Adipose tissue (tissue), 3 donors: ENCODE results near the gene SSR3. TPM values are rescaled to one million over a fixed set of nuclear protein-coding genes. Genes with fewer than 3 reads are reported as not detected.
"Not testable (repeated sequence)": the region's sequence is repeated elsewhere in the genome, so short reads cannot be mapped to it uniquely, and the experiment has no call there.

Source experiments
- H3K27ac ChIP-seq: one replicate; pipeline ENCODE4 v1.5.1; 2013; ENCODE audit warnings: low read depth, low read length
- WGBS, 3 donors: extraction: QIAGEN DNeasy Blood & Tissue Kit; methylation state at CpG; one replicate each; pipeline ENCODE4 v1.1.7; 2013; 5-methylcytosine and 5-hydroxymethylcytosine counted together
- polyA plus RNA-seq, 3 donors: library from polyadenylated mRNA; stranded (reverse); fragments of 200-250 nt; gene quantifications; one replicate each; pipeline ENCODE4 v1.2.3, GENCODE V29; 2013
- donor health status: healthy with polysubstance abuse.
- donor health status: Bipolar disorder and iron deficiency.
- donor health status: healthy.

SSR3 gene
- polyA plus RNA-seq, 3 donors: 76.0 to 201 (median 102) TPM

- no peak overlapping the region for H3K27ac ChIP-seq
These were observed 22.8 kb upstream of the SSR3 start for GRCh38 chr3:156577736-156578135.

GRCh38 chr3:156576651-156577348, 21.9 kb upstream of the SSR3 start:
- no peak overlapping the region for H3K27ac ChIP-seq
- WGBS, 3 donors: 55 to 84% (median 69%) methylated on average over 2 of the region's 2 CpGs

DNA sequence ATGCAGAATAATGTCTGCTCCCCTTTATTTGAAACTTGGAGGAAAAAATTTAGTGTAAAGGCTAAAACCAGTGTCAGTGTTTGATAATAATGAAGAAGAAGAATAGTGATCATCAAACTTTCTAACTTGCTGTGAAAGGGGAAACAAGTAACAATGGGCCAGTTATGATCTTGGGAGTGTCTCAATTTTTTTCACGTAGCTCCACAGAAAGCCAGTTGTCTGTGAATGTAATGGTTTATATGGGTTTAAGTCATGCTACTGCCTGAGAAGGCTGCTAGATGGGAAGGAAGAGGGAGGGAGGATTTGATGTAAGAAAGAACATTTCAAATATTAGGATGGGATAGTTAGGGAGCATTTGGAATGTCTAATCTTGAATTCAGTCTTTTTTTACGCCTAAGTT, 21.1 kb upstream of the SSR3 start:
- WGBS, 3 donors: 75 to 89% (median 76%) methylated on average over 2 of the region's 2 CpGs
- no peak overlapping the region for H3K27ac ChIP-seq

DNA sequence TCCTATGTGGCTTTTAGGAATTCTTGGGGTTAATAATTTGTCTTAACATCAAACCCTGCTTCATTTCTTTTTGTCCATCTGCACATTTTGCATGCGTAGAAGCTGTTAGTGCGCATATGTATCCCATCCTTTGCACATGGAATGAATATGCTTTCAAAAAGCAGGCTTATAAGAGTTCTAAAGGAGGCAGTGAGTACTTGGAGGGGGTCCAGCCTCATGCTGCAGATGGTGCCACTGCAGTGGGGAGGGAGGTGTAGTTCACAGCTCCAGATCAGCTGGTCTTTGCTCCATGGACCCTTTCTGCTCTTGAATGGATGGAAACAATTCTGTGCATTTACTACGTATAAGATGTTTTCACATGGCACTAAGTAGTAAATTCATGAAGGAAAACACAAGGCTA, 20.7 kb upstream of the SSR3 start:
- 91 to 95% (median 94%) methylated on average over 3 of the region's 3 CpGs for WGBS, 3 donors
- no peak overlapping the region for H3K27ac ChIP-seq

DNA sequence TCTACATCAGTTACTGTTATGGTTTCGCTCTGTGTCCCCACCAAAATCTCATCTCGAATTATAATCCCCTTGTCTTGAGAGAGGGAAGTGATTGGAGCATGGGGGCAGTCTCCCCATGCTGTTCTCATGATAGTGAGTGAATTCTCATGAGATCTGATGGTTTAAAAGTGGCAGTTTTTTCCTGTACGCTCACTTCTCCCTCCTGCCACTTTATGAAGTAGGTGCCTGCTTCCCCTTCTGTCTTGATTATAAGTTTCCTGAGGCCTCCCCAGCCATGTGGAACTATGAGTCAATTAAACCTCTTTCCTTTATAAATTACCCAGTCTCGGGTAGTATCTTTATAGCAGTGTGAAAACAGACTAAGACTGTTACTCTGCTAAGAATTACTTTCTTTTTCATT, 15.0 kb upstream of the SSR3 start:
- 61 to 68% (median 63%) methylated on average over 4 of the region's 4 CpGs for WGBS, 3 donors
- not testable (repeated sequence) for H3K27ac ChIP-seq

DNA sequence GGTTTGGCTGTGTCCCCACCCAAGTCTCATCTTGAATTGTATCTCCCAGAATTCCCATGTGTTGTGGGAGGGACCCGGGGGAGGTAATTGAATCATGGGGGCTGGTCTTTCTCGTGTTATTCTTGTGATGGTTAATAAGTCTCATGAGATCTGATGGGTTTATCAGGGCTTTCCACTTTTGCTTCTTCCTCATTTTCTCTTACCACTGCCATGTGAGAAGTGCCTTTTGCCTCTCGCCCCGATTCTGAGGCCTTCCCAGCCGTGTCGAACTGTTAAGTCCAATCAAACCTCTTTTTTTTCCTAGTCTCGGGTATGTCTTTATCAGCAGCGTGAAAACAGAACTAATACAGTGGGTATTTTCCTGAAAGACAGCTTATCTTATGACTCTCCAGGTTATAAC, 14.1 kb upstream of the SSR3 start:
- not testable (repeated sequence) for H3K27ac ChIP-seq
- WGBS, 3 donors: 81 to 92% (median 82%) methylated on average over 8 of the region's 8 CpGs

GRCh38 chr3:156563900-156564682, 9.2 kb upstream of the SSR3 start:
- no peak overlapping the region for H3K27ac ChIP-seq
- WGBS, 3 donors: 59 to 65% (median 64%) methylated on average over 1 of the region's 1 CpG

- 68 to 83% (median 70%) methylated on average over 8 of the region's 8 CpGs for WGBS, 3 donors
- not testable (repeated sequence) for H3K27ac ChIP-seq
These were observed 7.6 kb upstream of the SSR3 start for GRCh38 chr3:156562486-156562885.

GRCh38 chr3:156561533-156561932, 6.6 kb upstream of the SSR3 start:
- H3K27ac ChIP-seq: no peak overlapping the region
- WGBS, 3 donors: 70 to 91% (median 89%) methylated on average over 2 of the region's 2 CpGs

DNA sequence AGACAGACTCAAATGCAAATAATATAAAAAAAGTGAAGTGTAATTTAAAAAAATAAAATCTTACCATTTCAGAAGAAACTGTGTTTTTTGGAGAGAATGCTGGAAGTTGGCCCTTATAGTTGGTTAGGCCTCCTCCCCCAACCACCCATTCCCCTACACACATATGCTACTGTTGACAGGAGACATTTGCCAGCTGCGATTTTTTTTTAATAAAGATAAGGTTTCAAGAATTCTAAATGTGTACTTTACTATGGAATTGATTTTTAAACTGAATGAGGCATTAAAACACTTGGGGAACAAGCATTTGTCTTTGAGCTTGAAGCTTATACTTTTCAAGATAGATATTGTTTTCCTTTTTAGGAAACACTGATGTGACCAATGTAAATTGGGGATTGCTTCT, 4.4 kb upstream of the SSR3 start:
- 17 to 74% (median 65%) methylated on average over 1 of the region's 1 CpG for WGBS, 3 donors
- no peak overlapping the region for H3K27ac ChIP-seq

DNA sequence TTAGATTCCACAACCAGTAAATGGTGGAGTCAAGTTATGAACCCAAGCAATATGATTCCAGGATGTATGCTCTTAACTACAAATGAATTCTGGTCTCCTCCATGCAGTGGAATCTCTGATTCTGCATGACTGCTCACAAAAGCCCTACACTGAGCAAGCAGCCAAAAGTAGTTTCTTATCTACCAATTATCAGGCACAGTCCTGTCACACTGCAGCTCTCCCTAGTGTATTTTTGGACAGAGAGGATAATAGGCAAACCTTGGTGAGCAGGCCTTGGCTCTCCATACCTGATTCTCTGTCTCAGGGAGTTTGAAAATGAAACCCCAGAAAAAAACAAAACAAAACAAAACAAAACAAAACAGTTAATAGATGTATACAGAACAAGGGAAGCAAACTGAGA, 3.5 kb upstream of the SSR3 start:
- no peak overlapping the region for H3K27ac ChIP-seq

GRCh38 chr3:156554515-156554841, 439 bp downstream of the SSR3 start:
- 0% methylated on average over 11 of the region's 11 CpGs for WGBS, 3 donors
- H3K27ac ChIP-seq: no peak overlapping the region

- H3K27ac ChIP-seq: no peak overlapping the region
- WGBS, 3 donors: 17 to 31% (median 28%) methylated on average over 11 of the region's 11 CpGs
These were observed 1.1 kb downstream of the SSR3 start for GRCh38 chr3:156553705-156554356.

GRCh38 chr3:156552973-156553372, 1.9 kb downstream of the SSR3 start:
- H3K27ac ChIP-seq: no peak overlapping the region
- WGBS, 3 donors: 49 to 84% (median 71%) methylated on average over 2 of the region's 2 CpGs

DNA sequence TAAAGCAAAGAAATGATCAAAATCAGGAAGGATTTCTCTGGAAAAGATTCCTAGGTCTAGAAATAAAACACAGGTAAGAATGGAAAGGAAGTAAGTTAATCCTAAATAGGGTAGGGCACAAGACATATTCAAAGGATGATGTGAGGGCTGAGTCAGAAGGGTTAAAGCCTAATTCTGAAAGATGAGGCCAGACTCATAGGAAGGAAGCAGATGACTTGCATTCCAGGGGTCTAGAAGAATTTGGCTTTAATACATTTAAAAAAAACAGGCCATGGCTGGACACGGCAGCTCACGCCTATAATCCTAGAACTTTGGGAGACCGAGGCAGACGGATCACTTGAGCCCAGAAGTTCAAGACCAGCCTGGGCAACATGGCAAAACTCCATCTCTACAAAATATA, 3.2 kb downstream of the SSR3 start:
- H3K27ac ChIP-seq: no peak overlapping the region
- 75 to 86% (median 81%) methylated on average over 4 of the region's 4 CpGs for WGBS, 3 donors

- H3K27ac ChIP-seq: no peak overlapping the region
- WGBS, 3 donors: 48 to 83% (median 80%) methylated on average over 4 of the region's 4 CpGs
These were observed 3.7 kb downstream of the SSR3 start for GRCh38 chr3:156551261-156551660.

GRCh38 chr3:156548902-156549301, 6.0 kb downstream of the SSR3 start:
- 66 to 67% (median 66%) methylated on average over 6 of the region's 6 CpGs for WGBS, 3 donors
- no peak overlapping the region for H3K27ac ChIP-seq

- WGBS, 3 donors: 32 to 81% (median 70%) methylated on average over 4 of the region's 4 CpGs
- H3K27ac ChIP-seq: no peak overlapping the region
These were observed 6.8 kb downstream of the SSR3 start for GRCh38 chr3:156548041-156548687.

- H3K27ac ChIP-seq: no peak overlapping the region
- whole genome bisulfite sequencing, 3 donors: 28 to 61% (median 50%) methylated on average over 2 of the region's 2 CpGs
These were observed 7.3 kb downstream of the SSR3 start for GRCh38 chr3:156547637-156548036.
